Endothelial cell of umbilical vein (primary cell): ENCODE data around the gene NFATC2. TPM values are rescaled to one million over a fixed set of nuclear protein-coding genes. Genes with fewer than 3 reads are reported as not detected.

Experiments
- BruUV-seq: library from RNA; stranded (reverse); fragments of 400-500 nt; replicated peaks from 2 replicates; lab custom pipeline; 2021; lab: Mats Ljungman, UMichigan
- CTCF ChIA-PET: fragments of 300-600, 350-600 bp; sonication (Branson Sonifier 250); formaldehyde crosslinking; loops from one replicate; lab custom pipeline; 2021; ENCODE audit warnings: antibody characterized with exemption, inconsistent platforms; lab: Charles Lee
- POLR2A ChIA-PET: fragments of 300-600, 350-600 bp; sonication (Branson Sonifier 250); formaldehyde crosslinking; loops from one replicate; lab custom pipeline; 2021; ENCODE audit warnings: antibody characterized with exemption, inconsistent platforms; lab: Charles Lee
- DNase-seq: peaks from one replicate; pipeline ENCODE4 v3.0.0-alpha.2; 2011; ENCODE audit warnings: low read depth, low spot score
- FAIRE-seq: peaks from 2 replicates; lab custom pipeline; 2011; peaks lifted over from hg19 to GRCh38; lab: Jason Lieb, UNC
- H2AFZ ChIP-seq: 2 replicates; pipeline ENCODE4 v1.6.0; 2012; ENCODE audit warnings: low read depth, low read length, control low read depth, inconsistent platforms
- H3K27ac ChIP-seq: 2 replicates; pipeline ENCODE4 v1.5.1; 2011; ENCODE audit warnings: low read depth, mild to moderate bottlenecking, control low read depth, low read length, moderate library complexity; ENCODE audit not compliant: insufficient read depth
- H3K27me3 ChIP-seq, 2 experiments: 2 replicates each; pipeline versions ENCODE4 v1.6.0 to v1.6.1; 2011; ENCODE audit warnings: low read length in 2 of 2, mixed read lengths in 1 of 2; ENCODE audit not compliant: control insufficient read depth in 2 of 2, insufficient read depth in 2 of 2
- H3K36me3 ChIP-seq, 2 experiments: 2 replicates in 1 of 2; 3 replicates in 1 of 2; pipeline ENCODE4 v1.5.1; 2011; ENCODE audit warnings: low read length in 2 of 2, mild to moderate bottlenecking in 1 of 2, moderate library complexity in 1 of 2; ENCODE audit not compliant: control insufficient read depth in 2 of 2, insufficient read depth in 2 of 2; ENCODE audit errors: extremely low read depth in 1 of 2
- H3K4me1 ChIP-seq: 3 replicates; pipeline ENCODE4 v1.5.1; 2011; ENCODE audit warnings: mild to moderate bottlenecking, low read length; ENCODE audit not compliant: control insufficient read depth, insufficient read depth; ENCODE audit errors: extremely low read depth
- H3K4me2 ChIP-seq: 2 replicates; pipeline ENCODE4 v1.6.1; 2011; ENCODE audit warnings: low read length, control low read depth, mixed read lengths; ENCODE audit not compliant: insufficient read depth
- H3K4me3 ChIP-seq, 3 experiments: fragments of 200-600 bp in 1 of 3; sonication (generic), shearing (Covaris generic) in 1 of 3; replicated peaks in 1 of 3; 2 replicates each; pipeline ENCODE4 v1.5.1; 2011 to 2016; ENCODE audit warnings: control low read depth in 3 of 3, low read length in 3 of 3, mild to moderate bottlenecking in 2 of 3, inconsistent platforms in 1 of 3, low read depth in 1 of 3, moderate library complexity in 1 of 3; ENCODE audit not compliant: insufficient read depth in 1 of 3
- H3K79me2 ChIP-seq: 2 replicates; pipeline ENCODE4 v1.6.0; 2012; ENCODE audit warnings: low read length, inconsistent platforms; ENCODE audit not compliant: control insufficient read depth, insufficient read depth
- H3K9ac ChIP-seq: replicated peaks from 2 replicates; pipeline ENCODE3; 2011; ENCODE audit warnings: low read length, control low read depth; ENCODE audit not compliant: insufficient read depth; ENCODE audit errors: extremely low read depth
- H3K9me1 ChIP-seq: replicated peaks from 3 replicates; pipeline ENCODE4 v1.6.0; 2011; ENCODE audit warnings: mild to moderate bottlenecking, low read length; ENCODE audit not compliant: control insufficient read depth, insufficient read depth; ENCODE audit errors: extremely low read depth
- H3K9me3 ChIP-seq: replicated peaks from 2 replicates; pipeline ENCODE4 v1.5.1; 2012; ENCODE audit warnings: low read length, inconsistent platforms; ENCODE audit not compliant: control insufficient read depth, insufficient read depth
- H4K20me1 ChIP-seq: replicated peaks from 2 replicates; pipeline ENCODE3; 2011; ENCODE audit warnings: mild to moderate bottlenecking, low read length; ENCODE audit not compliant: control insufficient read depth, insufficient read depth; ENCODE audit errors: extremely low read depth
- EZH2 ChIP-seq: IDR thresholded peaks from 2 replicates; pipeline ENCODE4 v1.6.1; 2012; ENCODE audit warnings: borderline replicate concordance, low read depth, mild to moderate bottlenecking, moderate library complexity, low read length, inconsistent platforms; ENCODE audit not compliant: severe bottlenecking
- FOS ChIP-seq: IDR thresholded peaks from 2 replicates; pipeline ENCODE4 v1.6.1; 2011; ENCODE audit warnings: mild to moderate bottlenecking, low read length, moderate library complexity, borderline replicate concordance; ENCODE audit not compliant: insufficient read depth
- GATA2 ChIP-seq: IDR thresholded peaks from 2 replicates; pipeline ENCODE4 v1.7.0; 2011; ENCODE audit warnings: low read depth, mild to moderate bottlenecking, moderate library complexity, mixed read lengths, low read length; ENCODE audit not compliant: insufficient read length, insufficient read depth
- JUN ChIP-seq: IDR thresholded peaks from 2 replicates; pipeline ENCODE4 v1.6.1; 2011; ENCODE audit warnings: borderline replicate concordance, low read depth; ENCODE audit not compliant: insufficient read length, insufficient read depth
- MYC ChIP-seq: IDR thresholded peaks from one replicate; pipeline ENCODE4 v1.6.1; 2011; ENCODE audit warnings: mild to moderate bottlenecking, low read depth, low read length
- POLR2A ChIP-seq: IDR thresholded peaks from 2 replicates; pipeline ENCODE4 v1.6.1; 2012; ENCODE audit warnings: low read depth, mild to moderate bottlenecking, control low read depth, low read length
- POLR2AphosphoS5 ChIP-seq: IDR thresholded peaks from 2 replicates; pipeline ENCODE4 v1.6.1; 2012; ENCODE audit warnings: low read depth, mild to moderate bottlenecking, control low read depth, low read length, moderate library complexity; ENCODE audit not compliant: insufficient read depth
- dilution Hi-C: fragments of 300-500 bp; cut with MboI; formaldehyde crosslinking; loops from one replicate; pipeline ENCODE4 v1.15.0; 2019; ENCODE audit warnings: low sequenced_read_pairs; ENCODE audit not compliant: extremely low pct_ligation_motif_present
- intact Hi-C: fragments of 100-400 bp; cut with micrococcal nuclease; formaldehyde crosslinking; loops from one replicate; pipeline ENCODE4 v1.10.0; 2022
- polyA plus RNA-seq, 4 experiments: library from polyadenylated mRNA; depleted of rRNA in 3 of 4; stranded (reverse) in 3 of 4; unstranded in 1 of 4; fragments of >200 nt; gene quantifications; 2 replicates each; pipeline versions ENCODE4 v1.2.1 to v1.2.3, GENCODE V29; 2011 to 2012; ENCODE audit warnings: missing spikeins in 1 of 4
- total RNA-seq: library from RNA; stranded (reverse); gene quantifications from 2 replicates; pipeline ENCODE4 v1.2.3, GENCODE V29; 2021
- TF ChIP-seq, protein P1 (sequence below), 2 donors: IDR thresholded peaks; 1 replicate in 1 of 2; 2 replicates in 1 of 2; pipeline ENCODE4 v1.5.1; 2011; ENCODE audit warnings: low read length in 2 of 2, mild to moderate bottlenecking in 2 of 2, moderate library complexity in 2 of 2, control low read depth in 1 of 2, inconsistent platforms in 1 of 2, low read depth in 1 of 2; ENCODE audit not compliant: insufficient read depth in 1 of 2; ENCODE audit errors: extremely low read depth in 1 of 2
- TF ChIP-seq, protein P2 (sequence below): IDR thresholded peaks from 2 replicates; pipeline ENCODE4 v1.6.1; 2011; ENCODE audit not compliant: insufficient read depth, insufficient read length

NFATC2 gene
- total and polyA plus RNA-seq, 2 donors (not counting 3 experiments of a cell fraction or from before 2014, with no cell fraction given) = 3.1 to 13.0 TPM

DNA sequence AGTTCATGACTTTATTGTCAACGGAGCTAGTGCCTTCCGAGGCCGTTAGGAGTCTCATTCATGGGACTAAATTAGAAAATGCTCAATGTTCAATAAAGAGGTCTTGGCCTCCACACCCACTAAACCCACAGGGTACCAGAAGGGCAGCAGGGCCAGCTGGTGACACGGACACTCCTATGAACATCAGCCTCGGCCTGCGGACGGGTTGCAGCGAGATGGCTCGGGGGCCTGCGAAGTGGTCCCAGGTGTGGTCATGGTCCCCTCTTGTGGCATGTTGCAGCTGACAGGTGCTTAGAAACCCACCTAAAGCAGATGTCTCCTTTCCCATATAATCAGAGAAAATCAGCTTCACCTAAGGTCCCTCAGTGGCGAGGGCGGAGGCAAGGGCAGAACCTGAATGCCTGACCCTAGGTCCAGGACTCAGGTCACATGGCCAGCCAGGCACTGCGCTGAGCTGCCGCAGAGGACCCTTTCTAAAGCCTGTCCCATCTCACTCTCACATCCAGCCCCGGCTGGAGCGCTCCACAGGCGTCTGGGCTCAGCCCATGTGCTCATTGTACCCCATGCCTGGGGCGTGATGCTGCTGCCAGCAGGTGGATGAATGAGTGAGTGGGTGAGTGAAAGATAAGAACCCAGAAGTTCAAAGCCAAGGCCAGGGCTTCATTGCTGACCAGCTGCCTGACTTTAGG, 35.8 kb downstream of the NFATC2 start:
- Histone ChIP-seq H3K4me3 (no peak overlapping the region), H3K9me1 (no peaks in the 10 kb centered on the region), H3K4me2 (no peak overlapping the region), H3K27ac (no peak overlapping the region), H4K20me1 (no peaks in the 10 kb centered on the region), H3K27me3 (no peaks in the 10 kb centered on the region), H3K4me1 (no peaks in the 10 kb centered on the region), H2AFZ (no peak overlapping the region), H3K36me3 (peaks cover 0 to 2% of the 10 kb centered on the region in 2 experiments), H3K9me3 (no peaks in the 10 kb centered on the region), H3K79me2 (no peaks in the 10 kb centered on the region), H3K9ac (no peak overlapping the region)
- no peak for DNase-seq
- BruUV-seq = no TSS peak
- dilution Hi-C loops (no loop called here), intact Hi-C loops (no loop called here)
- TF ChIP-seq EZH2 (no peak), MYC (no peak), POLR2A (no peak), FOS (no peak), GATA2 (no peak), POLR2AphosphoS5 (no peak), JUN (no peak)
- TF ChIP-seq, protein P1, sequence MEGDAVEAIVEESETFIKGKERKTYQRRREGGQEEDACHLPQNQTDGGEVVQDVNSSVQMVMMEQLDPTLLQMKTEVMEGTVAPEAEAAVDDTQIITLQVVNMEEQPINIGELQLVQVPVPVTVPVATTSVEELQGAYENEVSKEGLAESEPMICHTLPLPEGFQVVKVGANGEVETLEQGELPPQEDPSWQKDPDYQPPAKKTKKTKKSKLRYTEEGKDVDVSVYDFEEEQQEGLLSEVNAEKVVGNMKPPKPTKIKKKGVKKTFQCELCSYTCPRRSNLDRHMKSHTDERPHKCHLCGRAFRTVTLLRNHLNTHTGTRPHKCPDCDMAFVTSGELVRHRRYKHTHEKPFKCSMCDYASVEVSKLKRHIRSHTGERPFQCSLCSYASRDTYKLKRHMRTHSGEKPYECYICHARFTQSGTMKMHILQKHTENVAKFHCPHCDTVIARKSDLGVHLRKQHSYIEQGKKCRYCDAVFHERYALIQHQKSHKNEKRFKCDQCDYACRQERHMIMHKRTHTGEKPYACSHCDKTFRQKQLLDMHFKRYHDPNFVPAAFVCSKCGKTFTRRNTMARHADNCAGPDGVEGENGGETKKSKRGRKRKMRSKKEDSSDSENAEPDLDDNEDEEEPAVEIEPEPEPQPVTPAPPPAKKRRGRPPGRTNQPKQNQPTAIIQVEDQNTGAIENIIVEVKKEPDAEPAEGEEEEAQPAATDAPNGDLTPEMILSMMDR (IDR thresholded peaks at IDR 0.05; ENCODE audit: extremely low read depth in 1 of 2, insufficient read depth in 1 of 2, low read depth in 1 of 2, low read length in 2 of 2) = no peak
- TF ChIP-seq, protein P2, sequence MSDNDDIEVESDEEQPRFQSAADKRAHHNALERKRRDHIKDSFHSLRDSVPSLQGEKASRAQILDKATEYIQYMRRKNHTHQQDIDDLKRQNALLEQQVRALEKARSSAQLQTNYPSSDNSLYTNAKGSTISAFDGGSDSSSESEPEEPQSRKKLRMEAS = no peak
- FAIRE-seq = no peak
- POLR2A ChIA-PET = no interaction called here
- CTCF ChIA-PET = interaction anchor here (0.8 to 1.5 kb wide), 5 partner anchors 8 to 88 kb away, joined by 3 to 7 read pairs (median 3); no protein-coding TSS in a partner anchor
